T-cell (primary cell): Measurements from ENCODE around the gene RERE. TPM values are rescaled to one million over a fixed set of nuclear protein-coding genes. Genes with fewer than 3 reads are reported as not detected.
"Not testable (repeated sequence)": the region's sequence is repeated elsewhere in the genome, so short reads cannot be mapped to it uniquely, and the experiment has no call there.

Source experiments
- ATAC-seq, 4 experiments: fragments of 200-7000 bp in 3 of 4; fragments of 150-1000 bp in 1 of 4; cut with Tn5 transposase; replicated peaks in 1 of 4; 1 replicate in 3 of 4; 2 replicates in 1 of 4; pipeline ENCODE4 v1.10.0; 2021; ENCODE audit warnings: moderate library complexity in 3 of 4, mild to moderate bottlenecking in 2 of 4, moderate number of reproducible peaks in 1 of 4
- CTCF ChIA-PET, 2 donors: fragments of 300-600 bp; sonication (Branson Sonifier 250); formaldehyde crosslinking; loops; one replicate each; lab custom pipeline; 2022; ENCODE audit warnings: antibody characterized with exemption in 2 of 2; lab: Charles Lee
- POLR2A ChIA-PET, 2 donors: fragments of 300-600 bp; sonication (Branson Sonifier 250); formaldehyde crosslinking; loops; one replicate each; lab custom pipeline; 2022; ENCODE audit warnings: antibody characterized with exemption in 2 of 2; lab: Charles Lee
- DNase-seq, 35 experiments: peaks; one replicate each; pipeline versions ENCODE4 v3.0.0 to v3.0.0-alpha.2; 2013 to 2023
- H3K27ac ChIP-seq: one replicate; pipeline ENCODE4 v1.5.1; 2013; ENCODE audit warnings: low read length
- H3K27me3 ChIP-seq, 2 experiments: replicated peaks in 1 of 2; 1 replicate in 1 of 2; 2 replicates in 1 of 2; pipeline versions ENCODE4 v1.6.1 to v1.7.0; 2013; ENCODE audit warnings: low read length in 1 of 2, mixed read lengths in 1 of 2; ENCODE audit not compliant: control insufficient read depth in 2 of 2, insufficient read depth in 2 of 2; ENCODE audit errors: extremely low read depth in 1 of 2
- H3K36me3 ChIP-seq, 2 donors: 1 replicate in 1 of 2; 2 replicates in 1 of 2; pipeline versions ENCODE4 v1.6.1 to v1.7.0; 2013; ENCODE audit warnings: low read length in 1 of 2; ENCODE audit not compliant: control insufficient read depth in 2 of 2, insufficient read depth in 1 of 2; ENCODE audit errors: extremely low read depth in 1 of 2
- H3K4me1 ChIP-seq, 2 experiments: 1 replicate in 1 of 2; 2 replicates in 1 of 2; pipeline versions ENCODE4 v1.6.1 to v1.7.0; 2013; ENCODE audit warnings: low read length in 2 of 2, mixed read lengths in 1 of 2; ENCODE audit not compliant: insufficient read depth in 2 of 2, control insufficient read depth in 1 of 2; ENCODE audit errors: extremely low read depth in 1 of 2
- H3K4me3 ChIP-seq, 2 donors: 1 replicate in 1 of 2; 2 replicates in 1 of 2; pipeline versions ENCODE4 v1.5.1 to v1.7.0; 2013; ENCODE audit warnings: mild to moderate bottlenecking in 2 of 2, low read length in 1 of 2, moderate library complexity in 1 of 2; ENCODE audit not compliant: control insufficient read depth in 1 of 2; ENCODE audit errors: extremely low read depth in 1 of 2
- H3K9me3 ChIP-seq: 2 replicates; pipeline ENCODE4 v1.7.0; 2013
- H3K27ac Mint-ChIP-seq, 2 donors: one replicate each; pipeline ENCODE4 v1.8.0; 2020 to 2021; ENCODE audit warnings: mild to moderate bottlenecking in 2 of 2, mixed read lengths in 2 of 2
- H3K27me3 Mint-ChIP-seq, 2 donors: one replicate each; pipeline ENCODE4 v1.8.0; 2021 to 2022; ENCODE audit warnings: mixed read lengths in 2 of 2
- H3K36me3 Mint-ChIP-seq: one replicate; pipeline ENCODE4 v1.8.0; 2021; ENCODE audit warnings: mixed read lengths
- H3K4me1 Mint-ChIP-seq, 3 donors: one replicate each; pipeline ENCODE4 v1.8.0; 2020 to 2022; ENCODE audit warnings: mixed read lengths in 3 of 3, mild to moderate bottlenecking in 1 of 3
- H3K4me3 Mint-ChIP-seq, 3 donors: one replicate each; pipeline ENCODE4 v1.8.0; 2020 to 2022; ENCODE audit warnings: mild to moderate bottlenecking in 3 of 3, mixed read lengths in 3 of 3, moderate library complexity in 3 of 3
- H3K9me3 Mint-ChIP-seq, 3 donors: one replicate each; pipeline ENCODE4 v1.8.0; 2020 to 2022; ENCODE audit warnings: mixed read lengths in 3 of 3
- WGBS: methylation state at CpG from one replicate; pipeline ENCODE4 v1.1.5; 2013; ENCODE audit warnings: missing lambda C conversion rate; ENCODE audit not compliant: insufficient coverage; 5-methylcytosine and 5-hydroxymethylcytosine counted together
- total RNA-seq, 35 experiments: library from RNA in 6 of 35; stranded (reverse) in 6 of 35; fragments of 120-200 nt in 1 of 35; gene quantifications; one replicate each; pipeline versions ENCODE4 v1.2.1 to v1.2.4 and lab custom pipeline; 2013 to 2026

The RERE gene
- total RNA-seq, 5 donors from 2014 or later (not counting 1 experiment from before 2014, with no cell fraction given), result 85.1 to 116 (median 103) TPM

GRCh38 chr1:8790478-8790877, 27.0 kb downstream of the RERE start:
- H3K36me3 ChIP-seq, result peaks cover 0 to 5% of the 10 kb centered on the region in 2 donors
- no peak overlapping the region for H3K4me3 Mint-ChIP-seq
- H3K27me3 Mint-ChIP-seq, result no peaks in the 10 kb centered on the region
- H3K27ac ChIP-seq, result no peak overlapping the region
- ATAC-seq (no peak), DNase-seq (no peak)
- H3K27me3 ChIP-seq, result no peaks in the 10 kb centered on the region
- no peak overlapping the region for H3K4me3 ChIP-seq
- H3K4me1 Mint-ChIP-seq, result peaks cover 0 to 5% (median 0%) of the 10 kb centered on the region in 3 donors
- ChIA-PET POLR2A (no interaction called here), CTCF (no interaction called here)
- no peaks in the 10 kb centered on the region for H3K9me3 ChIP-seq
- H3K36me3 Mint-ChIP-seq, result peaks cover 17% of the 10 kb centered on the region
- WGBS, result no CpG with 5 or more reads among the region's 6 CpGs
- no peaks in the 10 kb centered on the region for H3K4me1 ChIP-seq
- no peak overlapping the region for H3K27ac Mint-ChIP-seq
- no peaks in the 10 kb centered on the region for H3K9me3 Mint-ChIP-seq

GRCh38 chr1:8789314-8790214, 27.9 kb downstream of the RERE start:
- 94% methylated on average over 9 of the region's 11 CpGs for WGBS
- Histone ChIP-seq H3K4me1 (no peaks in the 10 kb centered on the region), H3K4me3 (no peak overlapping the region), H3K9me3 (no peaks in the 10 kb centered on the region), H3K36me3 (peaks cover 0 to 5% of the 10 kb centered on the region in 2 donors), H3K27ac (no peak overlapping the region), H3K27me3 (no peaks in the 10 kb centered on the region)
- ChIA-PET POLR2A (no interaction called here), CTCF (no interaction called here)
- DNase-seq (no peak), ATAC-seq (no peak)
- H3K9me3 Mint-ChIP-seq, result no peaks in the 10 kb centered on the region
- no peak overlapping the region for H3K27ac Mint-ChIP-seq
- H3K4me1 Mint-ChIP-seq, result peaks cover 0 to 5% (median 0%) of the 10 kb centered on the region in 3 donors
- H3K36me3 Mint-ChIP-seq, result peaks cover 15% of the 10 kb centered on the region
- H3K4me3 Mint-ChIP-seq, result no peak overlapping the region
- no peaks in the 10 kb centered on the region for H3K27me3 Mint-ChIP-seq

- Mint-ChIP-seq H3K27ac (no peak overlapping the region), H3K9me3 (no peaks in the 10 kb centered on the region), H3K4me1 (peaks cover 2 to 14% (median 3%) of the 10 kb centered on the region in 3 donors), H3K4me3 (no peak overlapping the region), H3K27me3 (no peaks in the 10 kb centered on the region), H3K36me3 (peaks cover 15% of the 10 kb centered on the region)
- H3K27me3 ChIP-seq, result no peaks in the 10 kb centered on the region
- no peak overlapping the region for H3K4me3 ChIP-seq
- no peaks in the 10 kb centered on the region for H3K4me1 ChIP-seq
- CTCF ChIA-PET, result no interaction called here
- DNase-seq (no peak), ATAC-seq (no peak)
- H3K36me3 ChIP-seq, result peaks cover 0 to 5% of the 10 kb centered on the region in 2 donors
- 100% methylated on average over 2 of the region's 3 CpGs for WGBS
- H3K9me3 ChIP-seq, result no peaks in the 10 kb centered on the region
- H3K27ac ChIP-seq, result no peak overlapping the region
- POLR2A ChIA-PET, result interaction anchor here in 1 of 2 donors (0.6 kb wide), 1 partner anchor 291 kb away, joined by 3 read pairs; no protein-coding TSS in a partner anchor
These were observed 30.2 kb downstream of the RERE start for GRCh38 chr1:8787218-8787617.

- ATAC-seq, H3K9me3 Mint-ChIP-seq, H3K27me3 ChIP-seq, CTCF ChIA-PET, H3K4me1 ChIP-seq, H3K36me3 ChIP-seq, H3K27ac Mint-ChIP-seq, DNase-seq, H3K27ac ChIP-seq, H3K4me3 Mint-ChIP-seq, H3K27me3 Mint-ChIP-seq, H3K4me3 ChIP-seq, H3K9me3 ChIP-seq: not testable (repeated sequence)
- Mint-ChIP-seq H3K4me1 (peaks cover 5 to 24% (median 8%) of the 10 kb centered on the region in 3 donors), H3K36me3 (peaks cover 15% of the 10 kb centered on the region)
- 90% methylated on average over 3 of the region's 4 CpGs for WGBS
- POLR2A ChIA-PET, result interaction anchor here in 1 of 2 donors (0.6 kb wide), 1 partner anchor 156 kb away, joined by 3 read pairs; no protein-coding TSS in a partner anchor
These were observed 31.2 kb downstream of the RERE start for GRCh38 chr1:8786204-8786603.

GRCh38 chr1:8782955-8783354, 34.5 kb downstream of the RERE start:
- no peaks in the 10 kb centered on the region for H3K27me3 ChIP-seq
- DNase-seq, result no peak
- 86% methylated on average over 1 of the region's 2 CpGs for whole genome bisulfite sequencing
- CTCF ChIA-PET, result interaction anchor here in 1 of 2 donors (0.7 kb wide), 1 partner anchor 16 kb away, joined by 4 read pairs; no protein-coding TSS in a partner anchor
- Mint-ChIP-seq H3K27me3 (no peaks in the 10 kb centered on the region), H3K4me3 (no peak overlapping the region), H3K27ac (no peak overlapping the region), H3K4me1 (peaks cover 15 to 35% (median 16%) of the 10 kb centered on the region in 3 donors), H3K9me3 (no peaks in the 10 kb centered on the region), H3K36me3 (peaks cover 11% of the 10 kb centered on the region)
- POLR2A ChIA-PET, result no interaction called here
- ATAC-seq, result no peak
- H3K9me3 ChIP-seq, result no peaks in the 10 kb centered on the region
- no peak overlapping the region for H3K27ac ChIP-seq
- H3K4me1 ChIP-seq, result no peaks in the 10 kb centered on the region
- peaks cover 0 to 5% of the 10 kb centered on the region in 2 donors for H3K36me3 ChIP-seq
- no peak overlapping the region for H3K4me3 ChIP-seq

GRCh38 chr1:8782001-8782620, 35.3 kb downstream of the RERE start:
- ATAC-seq (no peak), DNase-seq (no peak)
- H3K27ac ChIP-seq, result no peak overlapping the region
- H3K4me1 Mint-ChIP-seq, result peaks cover 15 to 35% (median 16%) of the 10 kb centered on the region in 3 donors
- H3K4me3 Mint-ChIP-seq, result no peak overlapping the region
- no peaks in the 10 kb centered on the region for H3K9me3 Mint-ChIP-seq
- H3K4me1 ChIP-seq, result no peaks in the 10 kb centered on the region
- peaks cover 0 to 5% of the 10 kb centered on the region in 2 donors for H3K36me3 ChIP-seq
- no peaks in the 10 kb centered on the region for H3K27me3 Mint-ChIP-seq
- peaks cover 10% of the 10 kb centered on the region for H3K36me3 Mint-ChIP-seq
- H3K27me3 ChIP-seq, result no peaks in the 10 kb centered on the region
- ChIA-PET CTCF (no interaction called here), POLR2A (no interaction called here)
- no peak overlapping the region for H3K4me3 ChIP-seq
- H3K9me3 ChIP-seq, result no peaks in the 10 kb centered on the region
- no peak overlapping the region for H3K27ac Mint-ChIP-seq
- 87% methylated on average over 2 of the region's 3 CpGs for WGBS
